SU-DHL-6 (cell line): ENCODE measurements around the gene GALNT9.

ENCODE experiments used
- H2AFZ ChIP-seq: fragments of 200-600 bp; sonication (generic); 2 replicates; pipeline ENCODE4 v1.6.1; 2014; ENCODE audit warnings: low read depth, mild to moderate bottlenecking, moderate library complexity, mixed read lengths, antibody characterized with exemption, low read length; ENCODE audit not compliant: severe bottlenecking
- H3F3A ChIP-seq: fragments of 200-600 bp; shearing (Covaris generic); 2 replicates; pipeline ENCODE4 v1.6.0; 2016; ENCODE audit warnings: antibody characterized with exemption, mild to moderate bottlenecking; ENCODE audit not compliant: insufficient read depth
- H3K27ac ChIP-seq: fragments of 200-600 bp; sonication (generic); 2 replicates; pipeline ENCODE4 v1.5.1; 2016; ENCODE audit warnings: low read depth, mild to moderate bottlenecking, low read length, moderate library complexity, mixed read lengths
- H3K27me3 ChIP-seq: fragments of 200-600 bp; sonication (generic), shearing (Covaris generic); 2 replicates; pipeline ENCODE4 v1.6.0; 2014; ENCODE audit warnings: mild to moderate bottlenecking, low read length
- H3K36me3 ChIP-seq: fragments of 200-600 bp; sonication (generic); 2 replicates; pipeline ENCODE4 v1.6.1; 2014; ENCODE audit warnings: mild to moderate bottlenecking, low read length, mixed read lengths
- H3K4me2 ChIP-seq: fragments of 300-600, 200-600 bp; shearing (Covaris generic), sonication (generic); 2 replicates; pipeline ENCODE4 v1.6.0; 2014; ENCODE audit warnings: low read length, low read depth, mild to moderate bottlenecking; ENCODE audit not compliant: poor library complexity, severe bottlenecking
- H3K4me3 ChIP-seq: fragments of 200-600 bp; sonication (generic); 2 replicates; pipeline ENCODE4 v1.5.1; 2014; ENCODE audit warnings: antibody characterized with exemption, low read length, mild to moderate bottlenecking, mixed read lengths; ENCODE audit not compliant: insufficient read depth, poor library complexity, severe bottlenecking
- H3K79me2 ChIP-seq: fragments of 200-600 bp; sonication (generic); 2 replicates; pipeline ENCODE4 v1.6.1; 2014; ENCODE audit warnings: mild to moderate bottlenecking, low read length, moderate library complexity; ENCODE audit not compliant: insufficient read depth
- H3K9ac ChIP-seq: fragments of 200-600 bp; sonication (generic); 2 replicates; pipeline ENCODE4 v1.7.0; 2014; ENCODE audit warnings: mild to moderate bottlenecking, low read length
- H3K9me2 ChIP-seq: fragments of 200-600 bp; sonication (generic); replicated peaks from 2 replicates; pipeline ENCODE4 v1.6.1; 2014; ENCODE audit warnings: low read length; ENCODE audit not compliant: insufficient read depth
- H3K9me3 ChIP-seq: fragments of 200-600 bp; sonication (generic); 2 replicates; pipeline ENCODE4 v1.6.1; 2014; ENCODE audit warnings: low read length, mixed read lengths; ENCODE audit not compliant: insufficient read depth
- H4K20me1 ChIP-seq: fragments of 200-600 bp; sonication (generic); 2 replicates; pipeline ENCODE4 v1.6.1; 2014; ENCODE audit warnings: low read depth, mild to moderate bottlenecking, antibody characterized with exemption, low read length, moderate library complexity, mixed read lengths
- EZH2phosphoT487 ChIP-seq: fragments of 200-600 bp; sonication (generic), shearing (Covaris generic); conservative IDR thresholded peaks from 2 replicates; pipeline ENCODE4 v1.6.1; 2018; ENCODE audit warnings: mild to moderate bottlenecking, antibody characterized with exemption, low read length, moderate library complexity, mixed read lengths
- TF ChIP-seq, protein P1 (sequence below): fragments of 200-600 bp; sonication (generic); IDR thresholded peaks from one replicate; pipeline ENCODE4 v1.5.1; 2017; ENCODE audit warnings: antibody characterized with exemption, mild to moderate bottlenecking, low read length, moderate library complexity; ENCODE audit not compliant: insufficient read depth, poor library complexity, severe bottlenecking

Gene GALNT9

DNA sequence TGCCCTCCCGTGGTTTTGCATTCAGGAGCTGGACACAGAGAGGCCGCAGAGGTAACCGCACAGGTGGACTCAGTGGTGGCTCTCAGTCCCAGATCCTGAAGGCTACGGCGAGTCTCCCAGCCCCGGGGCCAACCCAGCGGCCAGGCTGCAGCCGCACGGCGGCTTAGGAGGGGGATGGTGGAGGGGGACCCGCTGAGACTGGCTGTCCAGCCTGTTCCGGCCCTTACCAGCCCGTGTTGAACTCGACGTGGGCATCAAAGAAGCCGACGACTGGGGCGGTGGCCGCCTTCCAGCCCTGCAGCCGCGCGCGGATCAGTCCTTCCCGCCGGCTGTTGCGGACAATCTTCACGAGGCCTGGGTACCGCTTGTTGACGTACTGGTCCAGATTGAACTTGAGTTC, 68.7 kb downstream of the GALNT9 start:
- no peak overlapping the region for H2AFZ ChIP-seq
- no peak overlapping the region for H3K4me3 ChIP-seq
- TF ChIP-seq EZH2phosphoT487: no peak
- TF ChIP-seq, protein P1, sequence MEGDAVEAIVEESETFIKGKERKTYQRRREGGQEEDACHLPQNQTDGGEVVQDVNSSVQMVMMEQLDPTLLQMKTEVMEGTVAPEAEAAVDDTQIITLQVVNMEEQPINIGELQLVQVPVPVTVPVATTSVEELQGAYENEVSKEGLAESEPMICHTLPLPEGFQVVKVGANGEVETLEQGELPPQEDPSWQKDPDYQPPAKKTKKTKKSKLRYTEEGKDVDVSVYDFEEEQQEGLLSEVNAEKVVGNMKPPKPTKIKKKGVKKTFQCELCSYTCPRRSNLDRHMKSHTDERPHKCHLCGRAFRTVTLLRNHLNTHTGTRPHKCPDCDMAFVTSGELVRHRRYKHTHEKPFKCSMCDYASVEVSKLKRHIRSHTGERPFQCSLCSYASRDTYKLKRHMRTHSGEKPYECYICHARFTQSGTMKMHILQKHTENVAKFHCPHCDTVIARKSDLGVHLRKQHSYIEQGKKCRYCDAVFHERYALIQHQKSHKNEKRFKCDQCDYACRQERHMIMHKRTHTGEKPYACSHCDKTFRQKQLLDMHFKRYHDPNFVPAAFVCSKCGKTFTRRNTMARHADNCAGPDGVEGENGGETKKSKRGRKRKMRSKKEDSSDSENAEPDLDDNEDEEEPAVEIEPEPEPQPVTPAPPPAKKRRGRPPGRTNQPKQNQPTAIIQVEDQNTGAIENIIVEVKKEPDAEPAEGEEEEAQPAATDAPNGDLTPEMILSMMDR: no peak
- H3K27ac ChIP-seq: no peak overlapping the region
- no peaks in the 10 kb centered on the region for H3K9me3 ChIP-seq
- H3K9ac ChIP-seq: no peak overlapping the region
- H3F3A ChIP-seq: no peaks in the 10 kb centered on the region
- no peak overlapping the region for H3K4me2 ChIP-seq
- H3K79me2 ChIP-seq: no peaks in the 10 kb centered on the region
- H4K20me1 ChIP-seq: no peaks in the 10 kb centered on the region
- no peaks in the 10 kb centered on the region for H3K9me2 ChIP-seq
- H3K36me3 ChIP-seq: no peaks in the 10 kb centered on the region
- H3K27me3 ChIP-seq: no peaks in the 10 kb centered on the region

- no peak overlapping the region for H3K4me3 ChIP-seq
- no peak overlapping the region for H2AFZ ChIP-seq
- TF ChIP-seq, protein P1: no peak
- TF ChIP-seq EZH2phosphoT487: no peak
- no peak overlapping the region for H3K27ac ChIP-seq
- H3K79me2 ChIP-seq: no peaks in the 10 kb centered on the region
- no peak overlapping the region for H3K9ac ChIP-seq
- no peaks in the 10 kb centered on the region for H3K9me3 ChIP-seq
- no peaks in the 10 kb centered on the region for H3K27me3 ChIP-seq
- H4K20me1 ChIP-seq: no peaks in the 10 kb centered on the region
- H3F3A ChIP-seq: no peaks in the 10 kb centered on the region
- H3K4me2 ChIP-seq: no peak overlapping the region
- no peaks in the 10 kb centered on the region for H3K36me3 ChIP-seq
- H3K9me2 ChIP-seq: no peaks in the 10 kb centered on the region
Observed at GRCh38 chr12:132259872-132260695, 69.3 kb downstream of the GALNT9 start.

DNA sequence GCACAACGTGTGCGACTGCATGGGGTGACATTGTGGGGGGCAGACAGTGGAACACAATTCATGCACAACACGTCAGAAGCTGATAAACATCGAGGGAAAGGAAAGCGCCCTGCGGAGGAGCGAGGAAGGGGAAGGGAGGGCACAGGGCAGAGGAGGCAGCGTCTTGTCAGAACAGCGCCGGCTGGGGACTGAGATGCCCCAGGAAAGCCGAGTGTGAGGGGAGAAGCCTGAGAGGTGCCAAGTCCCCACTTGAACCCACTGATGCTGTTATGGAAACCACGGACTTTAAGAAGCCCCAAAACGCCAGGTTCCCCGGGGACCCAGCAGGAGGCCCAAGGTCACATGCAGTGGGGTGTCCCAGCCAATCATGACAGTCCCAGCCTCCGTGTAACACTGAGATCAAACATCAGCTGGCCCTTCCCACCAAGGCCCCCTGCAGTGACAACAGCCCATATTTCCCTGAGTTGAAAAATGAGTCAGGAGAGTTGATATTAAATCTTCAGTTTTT, 70.0 kb downstream of the GALNT9 start:
- H3K9me2 ChIP-seq: no peaks in the 10 kb centered on the region
- no peaks in the 10 kb centered on the region for H3K9me3 ChIP-seq
- H3K27me3 ChIP-seq: no peaks in the 10 kb centered on the region
- H3K4me3 ChIP-seq: no peak overlapping the region
- no peaks in the 10 kb centered on the region for H3K79me2 ChIP-seq
- H3K9ac ChIP-seq: no peak overlapping the region
- H3K27ac ChIP-seq: no peak overlapping the region
- no peak overlapping the region for H2AFZ ChIP-seq
- TF ChIP-seq, protein P1: no peak
- TF ChIP-seq EZH2phosphoT487: no peak
- H3K4me2 ChIP-seq: no peak overlapping the region
- H3K36me3 ChIP-seq: no peaks in the 10 kb centered on the region
- H3F3A ChIP-seq: no peaks in the 10 kb centered on the region
- H4K20me1 ChIP-seq: no peaks in the 10 kb centered on the region
